ENCODE data around the gene B4GALT4.
"Not testable (repeated sequence)": the region's sequence is repeated elsewhere in the genome, so short reads cannot be mapped to it uniquely, and the experiment has no call there.

Gene B4GALT4

GRCh38 chr3:119279584-119280243, 39.0 kb upstream of the B4GALT4 start:
- TF ChIP-seq EZH2phosphoT487 (conservative IDR thresholded peaks at IDR 0.05; ENCODE audit: low read length) = no peak
- TF ChIP-seq, protein P1, sequence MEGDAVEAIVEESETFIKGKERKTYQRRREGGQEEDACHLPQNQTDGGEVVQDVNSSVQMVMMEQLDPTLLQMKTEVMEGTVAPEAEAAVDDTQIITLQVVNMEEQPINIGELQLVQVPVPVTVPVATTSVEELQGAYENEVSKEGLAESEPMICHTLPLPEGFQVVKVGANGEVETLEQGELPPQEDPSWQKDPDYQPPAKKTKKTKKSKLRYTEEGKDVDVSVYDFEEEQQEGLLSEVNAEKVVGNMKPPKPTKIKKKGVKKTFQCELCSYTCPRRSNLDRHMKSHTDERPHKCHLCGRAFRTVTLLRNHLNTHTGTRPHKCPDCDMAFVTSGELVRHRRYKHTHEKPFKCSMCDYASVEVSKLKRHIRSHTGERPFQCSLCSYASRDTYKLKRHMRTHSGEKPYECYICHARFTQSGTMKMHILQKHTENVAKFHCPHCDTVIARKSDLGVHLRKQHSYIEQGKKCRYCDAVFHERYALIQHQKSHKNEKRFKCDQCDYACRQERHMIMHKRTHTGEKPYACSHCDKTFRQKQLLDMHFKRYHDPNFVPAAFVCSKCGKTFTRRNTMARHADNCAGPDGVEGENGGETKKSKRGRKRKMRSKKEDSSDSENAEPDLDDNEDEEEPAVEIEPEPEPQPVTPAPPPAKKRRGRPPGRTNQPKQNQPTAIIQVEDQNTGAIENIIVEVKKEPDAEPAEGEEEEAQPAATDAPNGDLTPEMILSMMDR (IDR thresholded peaks at IDR 0.05; ENCODE audit: insufficient read depth, low read length, poor library complexity, severe bottlenecking) = no peak
- Histone ChIP-seq H3K79me2 (ENCODE audit: insufficient read depth, low read length) (no peaks in the 10 kb centered on the region), H3F3A (ENCODE audit: insufficient read depth) (no peaks in the 10 kb centered on the region), H3K4me3 (ENCODE audit: insufficient read depth, low read length, poor library complexity, severe bottlenecking) (no peak overlapping the region), H4K20me1 (ENCODE audit: low read depth, low read length) (no peaks in the 10 kb centered on the region), H3K4me2 (ENCODE audit: low read depth, low read length, poor library complexity, severe bottlenecking) (no peak overlapping the region), H3K27ac (ENCODE audit: low read depth, low read length) (no peak overlapping the region), H3K9me3 (ENCODE audit: insufficient read depth, low read length) (peaks cover 7% of the 10 kb centered on the region; the same call in 1 of the 2 replicates), H2AFZ (ENCODE audit: low read depth, low read length, severe bottlenecking) (no peak overlapping the region), H3K9ac (ENCODE audit: low read length) (no peak overlapping the region), H3K9me2 (replicated peaks; ENCODE audit: insufficient read depth, low read length) (no peaks in the 10 kb centered on the region), H3K36me3 (ENCODE audit: low read length) (no peaks in the 10 kb centered on the region), H3K27me3 (ENCODE audit: low read length) (no peaks in the 10 kb centered on the region)

DNA sequence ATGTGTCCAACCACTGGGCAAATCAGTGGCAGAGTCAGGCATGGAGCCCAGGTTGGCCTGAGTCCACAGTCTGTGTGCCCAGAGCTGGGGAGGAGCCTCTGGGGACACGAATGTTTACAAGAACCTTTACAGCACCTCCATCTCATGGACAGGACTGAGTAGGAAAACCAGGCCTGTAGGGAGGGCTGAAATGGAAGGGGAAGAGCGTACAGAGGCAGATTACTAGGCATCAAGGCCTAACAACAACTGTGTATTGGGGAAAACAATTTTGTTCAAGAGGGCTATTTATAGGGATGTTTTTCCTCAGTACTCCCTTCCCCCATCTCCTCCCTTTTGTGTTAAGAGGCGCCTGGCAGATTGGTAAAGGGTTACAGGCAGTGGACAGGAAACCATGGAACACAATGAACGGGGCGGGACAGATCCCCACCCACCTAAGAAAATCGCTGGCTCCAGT, 38.5 kb upstream of the B4GALT4 start:
- TF ChIP-seq, protein P1 (IDR thresholded peaks at IDR 0.05; ENCODE audit: insufficient read depth, low read length, poor library complexity, severe bottlenecking) = no peak
- TF ChIP-seq EZH2phosphoT487 (conservative IDR thresholded peaks at IDR 0.05; ENCODE audit: low read length) = no peak
- H3K4me3 ChIP-seq (ENCODE audit: insufficient read depth, low read length, poor library complexity, severe bottlenecking) = no peak overlapping the region
- H3K27ac ChIP-seq (ENCODE audit: low read depth, low read length) = no peak overlapping the region
- H3K9ac ChIP-seq (ENCODE audit: low read length) = no peak overlapping the region
- H2AFZ ChIP-seq (ENCODE audit: low read depth, low read length, severe bottlenecking) = no peak overlapping the region
- no peaks in the 10 kb centered on the region for H3K9me2 ChIP-seq (replicated peaks; ENCODE audit: insufficient read depth, low read length)
- H3K4me2 ChIP-seq (ENCODE audit: low read depth, low read length, poor library complexity, severe bottlenecking) = no peak overlapping the region
- no peaks in the 10 kb centered on the region for H3F3A ChIP-seq (ENCODE audit: insufficient read depth)
- H4K20me1 ChIP-seq (ENCODE audit: low read depth, low read length) = no peaks in the 10 kb centered on the region
- H3K79me2 ChIP-seq (ENCODE audit: insufficient read depth, low read length) = no peaks in the 10 kb centered on the region
- H3K27me3 ChIP-seq (ENCODE audit: low read length) = no peaks in the 10 kb centered on the region
- H3K36me3 ChIP-seq (ENCODE audit: low read length) = no peaks in the 10 kb centered on the region
- peaks cover 7% of the 10 kb centered on the region; the same call in 1 of the 2 replicates for H3K9me3 ChIP-seq (ENCODE audit: insufficient read depth, low read length)

- H3K4me2 ChIP-seq (ENCODE audit: low read depth, low read length, poor library complexity, severe bottlenecking) = no peak overlapping the region
- TF ChIP-seq, protein P1 (IDR thresholded peaks at IDR 0.05; ENCODE audit: insufficient read depth, low read length, poor library complexity, severe bottlenecking) = no peak
- no peak for TF ChIP-seq EZH2phosphoT487 (conservative IDR thresholded peaks at IDR 0.05; ENCODE audit: low read length)
- H4K20me1 ChIP-seq (ENCODE audit: low read depth, low read length) = no peaks in the 10 kb centered on the region
- H3F3A ChIP-seq (ENCODE audit: insufficient read depth) = no peaks in the 10 kb centered on the region
- no peaks in the 10 kb centered on the region for H3K79me2 ChIP-seq (ENCODE audit: insufficient read depth, low read length)
- H3K36me3 ChIP-seq (ENCODE audit: low read length) = no peaks in the 10 kb centered on the region
- H3K27me3 ChIP-seq (ENCODE audit: low read length) = no peaks in the 10 kb centered on the region
- H3K27ac ChIP-seq (ENCODE audit: low read depth, low read length) = no peak overlapping the region
- no peaks in the 10 kb centered on the region for H3K9me2 ChIP-seq (replicated peaks; ENCODE audit: insufficient read depth, low read length)
- H2AFZ ChIP-seq (ENCODE audit: low read depth, low read length, severe bottlenecking) = no peak overlapping the region
- H3K9me3 ChIP-seq (ENCODE audit: insufficient read depth, low read length) = no peaks in the 10 kb centered on the region
- no peak overlapping the region for H3K9ac ChIP-seq (ENCODE audit: low read length)
- no peak overlapping the region for H3K4me3 ChIP-seq (ENCODE audit: insufficient read depth, low read length, poor library complexity, severe bottlenecking)
Measured at GRCh38 chr3:119276680-119277079, 36.0 kb upstream of the B4GALT4 start.

- not testable (repeated sequence) for H3K4me2 ChIP-seq (ENCODE audit: low read depth, low read length, poor library complexity, severe bottlenecking); H3K79me2 ChIP-seq (ENCODE audit: insufficient read depth, low read length); H3K27ac ChIP-seq (ENCODE audit: low read depth, low read length); H3K4me3 ChIP-seq (ENCODE audit: insufficient read depth, low read length, poor library complexity, severe bottlenecking); H3K9ac ChIP-seq (ENCODE audit: low read length); H3K36me3 ChIP-seq (ENCODE audit: low read length); H3K9me2 ChIP-seq (replicated peaks; ENCODE audit: insufficient read depth, low read length); H3F3A ChIP-seq (ENCODE audit: insufficient read depth); H4K20me1 ChIP-seq (ENCODE audit: low read depth, low read length); H3K9me3 ChIP-seq (ENCODE audit: insufficient read depth, low read length); H3K27me3 ChIP-seq (ENCODE audit: low read length); H2AFZ ChIP-seq (ENCODE audit: low read depth, low read length, severe bottlenecking)
Measured at GRCh38 chr3:119270212-119270611, 29.5 kb upstream of the B4GALT4 start.
